GM18508 (cell line): ENCODE measurements around the gene LGALS14.

Experiments used
- ATAC-seq: cut with Tn5 transposase; IDR thresholded peaks from one replicate; pipeline ENCODE4 v1.9.1; 2021; ENCODE audit warnings: moderate number of reproducible peaks; ENCODE audit not compliant: insufficient read depth, unreplicated experiment

The LGALS14 gene

GRCh38 chr19:39740395-39740794 lies 36.1 kb downstream of the LGALS14 start:
- no peak for ATAC-seq

- ATAC-seq = no peak
Measured at GRCh38 chr19:39745643-39746042, 41.4 kb downstream of the LGALS14 start.

- ATAC-seq = no peak
Measured at GRCh38 chr19:39746836-39747529, 42.7 kb downstream of the LGALS14 start.

GRCh38 chr19:39749981-39750380 lies 45.7 kb downstream of the LGALS14 start:
- ATAC-seq = no peak

- no peak for ATAC-seq
Measured at GRCh38 chr19:39752390-39752789, 48.1 kb downstream of the LGALS14 start.

GRCh38 chr19:39752795-39753194 lies 48.5 kb downstream of the LGALS14 start:
- no peak for ATAC-seq

- ATAC-seq = no peak
Measured at GRCh38 chr19:39754544-39754943, 50.3 kb downstream of the LGALS14 start.

GRCh38 chr19:39754971-39755370 lies 50.7 kb downstream of the LGALS14 start:
- no peak for ATAC-seq
